Measurements from ENCODE around the gene UBA1.

The UBA1 gene

DNA sequence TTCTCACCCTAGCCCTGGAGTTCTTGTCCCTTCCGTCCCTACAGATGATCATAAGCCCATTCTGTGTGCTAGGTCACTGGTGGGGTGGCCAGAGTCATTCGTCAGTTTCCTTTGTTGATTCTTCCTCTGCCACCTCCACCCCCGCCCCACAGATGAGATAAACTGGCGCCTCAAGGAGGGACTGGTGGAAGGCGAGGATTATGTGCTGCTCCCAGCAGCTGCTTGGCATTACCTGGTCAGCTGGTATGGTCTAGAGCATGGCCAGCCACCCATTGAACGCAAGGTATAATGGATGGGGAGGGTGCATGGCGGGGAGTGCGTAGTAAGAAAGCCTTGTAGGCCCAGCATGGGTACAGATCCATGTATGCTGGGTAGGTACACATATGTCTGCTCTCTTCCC, 45.6 kb downstream of the UBA1 start:
- DNase-seq (ENCODE audit: low spot score): no peak
- TF ChIP-seq CTCF (IDR thresholded peaks at IDR 0.05; ENCODE audit: borderline replicate concordance, control extremely low read depth, extremely low read depth, insufficient read depth, missing control alignments): no peak
- in situ Hi-C loops (cut with MboI; ENCODE audit: low sequenced_read_pairs, unreplicated experiment): no loop called here

DNA sequence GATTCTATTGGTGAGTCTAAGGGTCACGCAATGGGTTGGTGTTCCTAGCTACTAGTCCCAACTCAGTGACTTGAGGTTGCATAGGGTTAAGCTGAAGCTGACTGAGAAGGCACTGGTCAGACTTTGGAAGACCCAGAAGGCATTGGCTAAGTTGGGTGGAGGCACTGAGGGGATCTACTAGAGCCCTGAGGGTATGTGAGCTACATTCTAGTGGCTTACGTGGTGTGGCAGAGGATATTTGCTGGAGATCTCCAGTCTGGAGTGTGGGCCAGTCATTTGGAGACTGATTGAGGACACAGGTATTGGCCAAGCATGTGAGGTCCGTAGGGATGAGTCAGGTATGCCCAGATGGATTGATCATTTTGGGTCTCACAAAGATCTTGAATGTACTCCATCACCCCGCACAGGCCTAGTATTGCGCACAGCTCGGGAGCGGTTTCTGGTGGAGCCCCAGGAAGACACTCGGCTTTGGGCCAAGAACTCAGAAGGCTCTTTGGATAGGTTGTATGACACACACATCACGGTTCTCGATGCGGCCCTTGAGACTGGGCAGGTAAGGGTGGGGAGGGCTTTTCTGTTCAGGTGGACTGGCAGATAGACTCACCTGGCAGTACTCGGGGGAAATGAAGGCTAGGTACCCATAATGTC, 46.4 kb downstream of the UBA1 start:
- DNase-seq (ENCODE audit: low spot score): no peak
- in situ Hi-C loops (cut with MboI; ENCODE audit: low sequenced_read_pairs, unreplicated experiment): no loop called here
- no peak for TF ChIP-seq CTCF (IDR thresholded peaks at IDR 0.05; ENCODE audit: borderline replicate concordance, control extremely low read depth, extremely low read depth, insufficient read depth, missing control alignments)

DNA sequence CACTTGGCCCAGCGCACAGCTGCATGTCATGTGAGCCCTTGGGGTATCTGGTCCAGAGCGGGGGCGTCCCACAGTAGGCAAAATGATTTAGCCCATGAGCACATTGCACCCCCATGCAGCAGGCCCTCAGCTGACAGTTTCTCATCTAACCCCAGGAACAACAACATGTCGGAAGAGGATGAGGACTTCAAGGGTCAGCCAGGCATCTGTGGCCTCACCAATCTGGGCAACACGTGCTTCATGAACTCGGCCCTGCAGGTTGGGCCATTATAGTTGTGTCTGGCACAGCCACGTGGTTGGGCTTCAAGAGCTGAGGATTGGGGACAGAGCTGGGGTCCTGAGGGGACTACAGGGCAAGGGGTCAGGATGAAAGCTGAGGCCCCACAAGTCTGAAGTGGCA, 47.0 kb downstream of the UBA1 start:
- in situ Hi-C loops (cut with MboI; ENCODE audit: low sequenced_read_pairs, unreplicated experiment): no loop called here
- no peak for TF ChIP-seq CTCF (IDR thresholded peaks at IDR 0.05; ENCODE audit: borderline replicate concordance, control extremely low read depth, extremely low read depth, insufficient read depth, missing control alignments)
- no peak for DNase-seq (ENCODE audit: low spot score)

DNA sequence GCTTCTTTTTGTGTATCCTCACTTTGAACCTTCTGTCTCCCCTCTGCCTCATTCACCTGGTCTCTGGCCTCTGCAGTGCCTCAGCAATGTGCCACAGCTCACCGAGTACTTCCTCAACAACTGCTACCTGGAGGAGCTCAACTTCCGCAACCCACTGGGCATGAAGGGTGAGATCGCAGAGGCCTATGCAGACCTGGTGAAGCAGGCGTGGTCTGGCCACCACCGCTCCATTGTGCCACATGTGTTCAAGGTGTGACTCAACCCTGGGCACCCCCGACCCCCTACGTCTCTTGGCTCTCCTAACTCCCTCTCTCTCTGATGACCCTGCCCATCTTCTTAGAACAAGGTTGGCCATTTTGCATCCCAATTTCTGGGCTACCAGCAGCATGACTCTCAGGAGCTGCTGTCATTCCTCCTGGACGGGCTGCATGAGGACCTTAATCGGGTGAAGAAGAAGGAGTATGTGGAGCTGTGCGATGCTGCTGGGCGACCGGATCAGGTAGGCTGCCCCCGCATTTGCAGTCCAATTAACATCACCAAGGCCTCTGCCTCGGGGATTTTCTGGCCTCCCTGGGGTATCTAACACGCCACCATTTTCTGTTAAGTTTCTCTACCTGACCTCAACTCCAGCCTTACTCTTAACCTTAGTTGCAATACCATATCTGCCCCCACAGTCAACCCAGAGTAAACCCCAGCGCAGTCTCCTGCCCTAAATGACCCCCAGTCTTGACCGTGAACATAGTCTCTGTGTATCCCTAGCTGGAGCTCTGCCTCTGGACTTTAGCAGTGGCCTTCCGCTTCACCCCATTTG, 47.8 kb downstream of the UBA1 start:
- TF ChIP-seq CTCF (IDR thresholded peaks at IDR 0.05; ENCODE audit: borderline replicate concordance, control extremely low read depth, extremely low read depth, insufficient read depth, missing control alignments): no peak
- in situ Hi-C loops (cut with MboI; ENCODE audit: low sequenced_read_pairs, unreplicated experiment): no loop called here
- no peak for DNase-seq (ENCODE audit: low spot score)

- no peak for TF ChIP-seq CTCF (IDR thresholded peaks at IDR 0.05; ENCODE audit: borderline replicate concordance, control extremely low read depth, extremely low read depth, insufficient read depth, missing control alignments)
- no peak for DNase-seq (ENCODE audit: low spot score)
- in situ Hi-C loops (cut with MboI; ENCODE audit: low sequenced_read_pairs, unreplicated experiment): no loop called here
Measured at GRCh38 chrX:47242321-47242720, 48.7 kb downstream of the UBA1 start.

DNA sequence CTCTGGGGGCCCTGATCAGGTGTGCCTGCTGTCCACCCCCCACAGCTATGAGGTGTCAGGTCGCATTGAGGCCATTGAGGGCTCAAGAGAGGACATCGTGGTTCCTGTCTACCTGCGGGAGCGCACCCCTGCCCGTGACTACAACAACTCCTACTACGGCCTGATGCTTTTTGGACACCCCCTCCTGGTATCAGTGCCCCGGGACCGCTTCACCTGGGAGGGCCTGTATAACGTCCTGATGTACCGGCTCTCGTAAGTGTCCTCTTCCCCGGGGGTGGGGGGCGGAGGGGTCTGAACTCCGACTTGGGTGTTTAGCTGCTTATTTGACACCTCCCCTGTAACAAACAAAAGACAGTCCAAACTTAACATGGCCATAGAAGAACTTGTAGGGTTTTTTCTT, 49.7 kb downstream of the UBA1 start:
- in situ Hi-C loops (cut with MboI; ENCODE audit: low sequenced_read_pairs, unreplicated experiment): no loop called here
- DNase-seq (ENCODE audit: low spot score): no peak
- TF ChIP-seq CTCF (IDR thresholded peaks at IDR 0.05; ENCODE audit: borderline replicate concordance, control extremely low read depth, extremely low read depth, insufficient read depth, missing control alignments): no peak

Data from GM13976 (cell line).